Measurements from ENCODE around the gene MAGEB4. TPM values are rescaled to one million over a fixed set of nuclear protein-coding genes. Genes with fewer than 3 reads are reported as not detected.
A peak's percentile ranks its signal among the peaks of the same experiment; 100 is the strongest.

MAGEB4 gene
- total and polyA plus RNA-seq, 11 donors: not detected

DNA sequence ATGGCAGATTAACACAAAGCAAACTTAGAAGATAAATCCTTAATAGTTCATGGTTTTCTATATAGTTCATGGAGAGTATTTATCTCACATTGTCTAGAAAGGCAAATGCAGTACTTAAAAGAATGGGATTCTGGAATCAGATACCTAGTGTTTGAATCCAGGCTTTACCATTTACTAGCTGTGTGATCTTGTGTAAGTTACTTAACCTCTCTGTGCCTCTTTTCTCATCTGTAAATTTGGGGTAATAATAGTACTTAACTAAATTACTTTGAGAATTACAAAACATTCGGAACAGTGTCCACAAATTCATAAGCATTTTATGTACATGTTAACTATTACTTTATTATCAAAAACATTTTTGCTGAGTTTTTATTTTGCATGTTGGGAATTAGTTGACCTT is 21.0 kb downstream of the MAGEB4 start:
- H3K36me3 ChIP-seq: no peaks in the 10 kb centered on the region
- H3K9me3 ChIP-seq: no peaks in the 10 kb centered on the region
- WGBS, 4 donors: 53 to 90% (median 72%) methylated on average over 1 of the region's 1 CpG
- no peak overlapping the region for H3K4me3 ChIP-seq
- no peak for ATAC-seq
- peaks cover 0 to 15% (median 0%) of the 10 kb centered on the region in 9 donors for H3K27me3 ChIP-seq
- H3K27ac ChIP-seq: no peak overlapping the region
- DNase-seq: no peak
- TF ChIP-seq POLR2A (IDR thresholded peaks at IDR 0.05): no peak
- TF ChIP-seq, protein P1, sequence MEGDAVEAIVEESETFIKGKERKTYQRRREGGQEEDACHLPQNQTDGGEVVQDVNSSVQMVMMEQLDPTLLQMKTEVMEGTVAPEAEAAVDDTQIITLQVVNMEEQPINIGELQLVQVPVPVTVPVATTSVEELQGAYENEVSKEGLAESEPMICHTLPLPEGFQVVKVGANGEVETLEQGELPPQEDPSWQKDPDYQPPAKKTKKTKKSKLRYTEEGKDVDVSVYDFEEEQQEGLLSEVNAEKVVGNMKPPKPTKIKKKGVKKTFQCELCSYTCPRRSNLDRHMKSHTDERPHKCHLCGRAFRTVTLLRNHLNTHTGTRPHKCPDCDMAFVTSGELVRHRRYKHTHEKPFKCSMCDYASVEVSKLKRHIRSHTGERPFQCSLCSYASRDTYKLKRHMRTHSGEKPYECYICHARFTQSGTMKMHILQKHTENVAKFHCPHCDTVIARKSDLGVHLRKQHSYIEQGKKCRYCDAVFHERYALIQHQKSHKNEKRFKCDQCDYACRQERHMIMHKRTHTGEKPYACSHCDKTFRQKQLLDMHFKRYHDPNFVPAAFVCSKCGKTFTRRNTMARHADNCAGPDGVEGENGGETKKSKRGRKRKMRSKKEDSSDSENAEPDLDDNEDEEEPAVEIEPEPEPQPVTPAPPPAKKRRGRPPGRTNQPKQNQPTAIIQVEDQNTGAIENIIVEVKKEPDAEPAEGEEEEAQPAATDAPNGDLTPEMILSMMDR (IDR thresholded peaks at IDR 0.05): no peak
- no peaks in the 10 kb centered on the region for H3K4me1 ChIP-seq
- intact Hi-C loops (cut with DNase I): no loop called here

DNA sequence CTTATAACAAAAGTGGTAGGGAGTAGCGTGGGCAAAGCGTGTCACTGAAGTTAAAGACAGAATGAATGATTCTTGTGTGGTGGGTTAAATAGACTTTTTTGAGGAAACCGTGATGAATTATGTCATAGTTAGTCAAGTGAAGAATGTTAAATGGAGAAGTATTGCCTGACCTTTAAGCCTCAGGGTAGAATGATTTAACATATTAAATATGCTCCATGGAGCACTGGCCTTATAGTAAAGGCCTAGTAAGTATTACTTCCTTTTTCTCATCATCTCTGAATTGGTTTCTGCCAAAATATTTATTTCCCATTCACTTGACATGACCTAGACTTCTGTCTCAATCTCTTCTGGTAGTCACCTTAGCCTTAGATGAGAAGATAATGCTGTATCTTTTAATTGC is 28.8 kb downstream of the MAGEB4 start:
- 66 to 88% (median 82%) methylated on average over 3 of the region's 3 CpGs for WGBS, 4 donors
- intact Hi-C loops (cut with DNase I): loop anchor here in 5 of 10 donors (10.0 kb wide), 1 partner anchor 234 kb away; no protein-coding TSS in a partner anchor
- TF ChIP-seq POLR2A (IDR thresholded peaks at IDR 0.05): no peak
- TF ChIP-seq, protein P1 (IDR thresholded peaks at IDR 0.05): no peak
- Histone ChIP-seq H3K36me3 (no peaks in the 10 kb centered on the region), H3K4me1 (no peaks in the 10 kb centered on the region), H3K27ac (no peak overlapping the region), H3K9me3 (no peaks in the 10 kb centered on the region), H3K4me3 (no peak overlapping the region), H3K27me3 (peaks cover 0 to 9% (median 0%) of the 10 kb centered on the region in 9 donors)
- no peak for DNase-seq
- ATAC-seq: no peak

DNA sequence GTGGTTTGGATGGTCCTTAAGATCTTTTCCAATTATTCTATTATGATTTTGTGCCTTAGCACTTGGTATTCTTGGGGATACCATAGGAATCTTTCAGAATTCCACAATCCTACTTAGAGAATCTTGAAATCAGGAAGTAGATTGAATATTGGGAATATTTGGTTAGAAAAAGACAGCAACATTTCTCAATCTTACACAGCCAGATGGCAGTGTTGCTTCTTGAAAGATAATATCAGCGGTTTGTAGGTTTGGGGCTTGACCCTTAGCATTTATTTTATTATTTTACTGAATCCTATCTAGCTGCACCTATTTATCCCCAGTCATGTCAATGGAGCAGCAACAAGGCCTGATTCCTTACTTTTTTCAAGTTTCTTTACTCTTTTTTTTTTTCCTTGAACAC is 33.7 kb downstream of the MAGEB4 start:
- H3K36me3 ChIP-seq: no peaks in the 10 kb centered on the region
- peaks cover 0 to 7% (median 0%) of the 10 kb centered on the region in 9 donors for H3K27me3 ChIP-seq
- TF ChIP-seq POLR2A (IDR thresholded peaks at IDR 0.05): no peak
- TF ChIP-seq, protein P1 (IDR thresholded peaks at IDR 0.05): peak in 5 of 12 donors; percentile 9 to 25 (median 14)
- no peaks in the 10 kb centered on the region for H3K9me3 ChIP-seq
- intact Hi-C loops (cut with DNase I): loop anchor here in 6 of 10 donors (5.0 to 10.0 kb wide), 2 partner anchors 227 to 229 kb away; no protein-coding TSS in a partner anchor
- no peak overlapping the region for H3K27ac ChIP-seq
- no peak for ATAC-seq
- no peak for DNase-seq
- H3K4me3 ChIP-seq: no peak overlapping the region
- no peaks in the 10 kb centered on the region for H3K4me1 ChIP-seq
- 4 to 32% (median 9%) methylated on average over 1 of the region's 1 CpG for WGBS, 4 donors

DNA sequence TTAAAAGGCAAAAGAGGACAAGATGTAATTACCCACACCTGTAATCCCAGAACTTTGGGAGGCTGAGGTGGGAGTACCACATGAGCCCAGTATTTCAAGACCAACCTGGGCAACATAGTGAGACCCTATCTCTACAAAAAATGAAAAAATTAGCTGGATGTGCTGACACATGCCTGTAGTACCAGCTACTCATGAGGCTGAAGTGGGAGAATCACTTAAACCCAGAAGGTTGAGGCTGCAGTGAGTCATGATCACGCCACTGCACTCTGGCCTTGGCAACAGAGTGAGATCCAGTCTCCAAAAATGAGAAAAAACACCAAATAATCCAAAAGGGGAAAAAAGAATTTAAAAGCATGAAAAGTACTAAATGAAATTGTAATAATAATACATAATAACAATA is 36.6 kb downstream of the MAGEB4 start:
- intact Hi-C loops (cut with DNase I): loop anchor here in 6 of 10 donors (5.0 to 10.0 kb wide), 2 partner anchors 224 to 226 kb away; no protein-coding TSS in a partner anchor
- Histone ChIP-seq H3K4me3 (no peak overlapping the region), H3K4me1 (no peaks in the 10 kb centered on the region), H3K27ac (no peak overlapping the region), H3K36me3 (no peaks in the 10 kb centered on the region), H3K9me3 (no peaks in the 10 kb centered on the region), H3K27me3 (peaks cover 0 to 7% (median 0%) of the 10 kb centered on the region in 9 donors)
- ATAC-seq (no peak), DNase-seq (no peak)
- 20 to 89% (median 69%) methylated on average over 1 of the region's 1 CpG for WGBS, 4 donors
- TF ChIP-seq POLR2A (IDR thresholded peaks at IDR 0.05): no peak
- TF ChIP-seq, protein P1 (IDR thresholded peaks at IDR 0.05): no peak
